ENCODE data around the gene ATG13. TPM values are rescaled to one million over a fixed set of nuclear protein-coding genes. Genes with fewer than 3 reads are reported as not detected.

ATG13 gene
- polyA plus RNA-seq, 1 donor (not counting 4 experiments of a cell fraction or from before 2014, with no cell fraction given) = 33.3 TPM

GRCh38 chr11:46603704-46604308, 13.5 kb upstream of the ATG13 start:
- TF ChIP-seq EZH2 (IDR thresholded peaks at IDR 0.05; ENCODE audit: low read length) (no peak), CTCF (optimal IDR thresholded peaks at IDR 0.05 in 1 of 3, IDR thresholded peaks at IDR 0.05 in 1 of 3, conservative IDR thresholded peaks at IDR 0.05 in 1 of 3; ENCODE audit: extremely low read depth in 1 of 3, insufficient read depth in 2 of 3, low read length in 3 of 3) (no peak)
- DNase-seq (ENCODE audit: low read depth, low spot score) = no peak

GRCh38 chr11:46604796-46605195, 12.6 kb upstream of the ATG13 start:
- H3K4me1 ChIP-seq (ENCODE audit: control insufficient read depth, extremely low read depth, insufficient read depth, low read length) = no peaks in the 10 kb centered on the region
- no peaks in the 10 kb centered on the region for H3K27me3 ChIP-seq (ENCODE audit: control insufficient read depth, extremely low read depth, insufficient read depth, low read length)
- dilution Hi-C loops (cut with MboI; ENCODE audit: extremely low pct_ligation_motif_present, low sequenced_read_pairs) = no loop called here
- H3K27ac ChIP-seq (ENCODE audit: control insufficient read depth, insufficient read depth, low read length) = no peak overlapping the region
- H3K9me3 ChIP-seq (ENCODE audit: control insufficient read depth, low read depth, low read length) = no peaks in the 10 kb centered on the region
- FAIRE-seq = no peak
- no peak for TF ChIP-seq CTCF (optimal IDR thresholded peaks at IDR 0.05 in 1 of 3, IDR thresholded peaks at IDR 0.05 in 1 of 3, conservative IDR thresholded peaks at IDR 0.05 in 1 of 3; ENCODE audit: extremely low read depth in 1 of 3, insufficient read depth in 2 of 3, low read length in 3 of 3)
- no peak for TF ChIP-seq EZH2 (IDR thresholded peaks at IDR 0.05; ENCODE audit: low read length)
- DNase-seq (ENCODE audit: low read depth, low spot score) = no peak
- H3K4me3 ChIP-seq (ENCODE audit: control insufficient read depth in 2 of 3, extremely low read depth in 1 of 3, insufficient read depth in 2 of 3, low read depth in 1 of 3, low read length in 3 of 3) = no peak overlapping the region
- no peaks in the 10 kb centered on the region for H3K79me2 ChIP-seq (ENCODE audit: control insufficient read depth, insufficient read depth, low read length)
- H3K9ac ChIP-seq (ENCODE audit: control insufficient read depth, extremely low read depth, insufficient read depth, low read length) = no peak overlapping the region
- H4K20me1 ChIP-seq (ENCODE audit: control insufficient read depth, extremely low read depth, insufficient read depth, low read length) = no peaks in the 10 kb centered on the region
- no peaks in the 10 kb centered on the region for H3K9me1 ChIP-seq (ENCODE audit: control insufficient read depth, extremely low read depth, insufficient read depth, low read length)
- H2AFZ ChIP-seq (ENCODE audit: control insufficient read depth, low read length) = no peak overlapping the region
- H3K36me3 ChIP-seq (ENCODE audit: control insufficient read depth in 2 of 2, extremely low read depth in 1 of 2, insufficient read depth in 2 of 2, low read length in 2 of 2) = peaks cover 0 to 3% of the 10 kb centered on the region in 2 experiments
- H3K4me2 ChIP-seq (ENCODE audit: control insufficient read depth, extremely low read depth, insufficient read depth, low read depth, low read length) = no peak overlapping the region

More at GRCh38 chr11:46603704-46604308, 13.5 kb upstream of the ATG13 start:
- Histone ChIP-seq H3K36me3 (ENCODE audit: control insufficient read depth in 2 of 2, extremely low read depth in 1 of 2, insufficient read depth in 2 of 2, low read length in 2 of 2) (peaks cover 0 to 3% of the 10 kb centered on the region in 2 experiments), H3K9me1 (ENCODE audit: control insufficient read depth, extremely low read depth, insufficient read depth, low read length) (no peaks in the 10 kb centered on the region), H2AFZ (ENCODE audit: control insufficient read depth, low read length) (no peak overlapping the region), H3K9me3 (ENCODE audit: control insufficient read depth, low read depth, low read length) (no peaks in the 10 kb centered on the region), H3K27ac (ENCODE audit: control insufficient read depth, insufficient read depth, low read length) (no peak overlapping the region), H3K4me1 (ENCODE audit: control insufficient read depth, extremely low read depth, insufficient read depth, low read length) (no peaks in the 10 kb centered on the region), H3K79me2 (ENCODE audit: control insufficient read depth, insufficient read depth, low read length) (no peaks in the 10 kb centered on the region), H3K9ac (ENCODE audit: control insufficient read depth, extremely low read depth, insufficient read depth, low read length) (no peak overlapping the region), H4K20me1 (ENCODE audit: control insufficient read depth, extremely low read depth, insufficient read depth, low read length) (no peaks in the 10 kb centered on the region), H3K27me3 (ENCODE audit: control insufficient read depth, extremely low read depth, insufficient read depth, low read length) (no peaks in the 10 kb centered on the region), H3K4me2 (ENCODE audit: control insufficient read depth, extremely low read depth, insufficient read depth, low read depth, low read length) (no peak overlapping the region), H3K4me3 (ENCODE audit: control insufficient read depth in 2 of 3, extremely low read depth in 1 of 3, insufficient read depth in 2 of 3, low read depth in 1 of 3, low read length in 3 of 3) (no peak overlapping the region)
- no peak for FAIRE-seq
- dilution Hi-C loops (cut with MboI; ENCODE audit: extremely low pct_ligation_motif_present, low sequenced_read_pairs) = no loop called here

Measured in keratinocyte (primary cell).